GM12878 (cell line): Measurements from ENCODE around the gene CASTOR1. TPM values are rescaled to one million over a fixed set of nuclear protein-coding genes. Genes with fewer than 3 reads are reported as not detected.

Experiments
- BCL11A ChIP-seq: IDR thresholded peaks from 2 replicates; pipeline ENCODE4 v1.6.1; 2011; ENCODE audit warnings: low read depth, low read length
- BRCA1 ChIP-seq: IDR thresholded peaks from 2 replicates; pipeline ENCODE4 v1.6.1; 2011; ENCODE audit warnings: low read depth, low read length, improper control_type of control experiment
- ESRRA ChIP-seq: IDR thresholded peaks from 2 replicates; pipeline ENCODE4 v1.6.1; 2012; ENCODE audit warnings: mild to moderate bottlenecking, low read length, improper control_type of control experiment
- HDAC2 ChIP-seq: fragments of 200-600 bp; sonication (generic); IDR thresholded peaks from 2 replicates; pipeline ENCODE4 v1.6.1; 2017
- HSF1 ChIP-seq: fragments of 150-350 bp; IDR thresholded peaks from 2 replicates; pipeline ENCODE4 v1.6.1; 2014; ENCODE audit warnings: mild to moderate bottlenecking, low read depth, low read length
- JUND ChIP-seq: IDR thresholded peaks from 2 replicates; pipeline ENCODE4 v1.6.1; 2012; ENCODE audit warnings: low read depth, mild to moderate bottlenecking, low read length, improper control_type of control experiment, moderate library complexity
- POLR2AphosphoS5 ChIP-seq: IDR thresholded peaks from 2 replicates; pipeline ENCODE4 v1.6.1; 2011; ENCODE audit warnings: mild to moderate bottlenecking, low read length, inconsistent platforms
- POU2F2 ChIP-seq: IDR thresholded peaks from 3 replicates; pipeline ENCODE4 v1.6.1; 2011; ENCODE audit warnings: low read depth, mild to moderate bottlenecking, low read length, borderline replicate concordance
- SPI1 ChIP-seq: IDR thresholded peaks from 2 replicates; pipeline ENCODE4 v1.6.1; 2011; ENCODE audit warnings: low read depth, mild to moderate bottlenecking, low read length, moderate library complexity, borderline replicate concordance; ENCODE audit not compliant: insufficient read depth
- STAT1 ChIP-seq: fragments of 450-650 bp; conservative IDR thresholded peaks from 2 replicates; pipeline ENCODE4 v1.6.1; 2014; ENCODE audit warnings: antibody characterized with exemption, mild to moderate bottlenecking
- ZBTB11 ChIP-seq: fragments of 450-650 bp; formaldehyde crosslinking; IDR thresholded peaks from 2 replicates; pipeline ENCODE4 v1.5.0; 2022; ENCODE audit warnings: mild to moderate bottlenecking, missing genetic modification characterization
- polyA plus RNA-seq, 11 experiments: library from polyadenylated mRNA; depleted of rRNA in 4 of 11; unstranded in 6 of 11; stranded (reverse) in 5 of 11; fragments of >200 nt; fragmentation: Nextera tagmentation in 4 of 11; fragmentation: Illumina TruSeq in 1 of 11; extraction: Ambion mirVana in 4 of 11; extraction: Trizol in 1 of 11; gene quantifications; 1 replicate in 1 of 11; 2 replicates in 10 of 11; pipeline versions ENCODE4 v1.2.1 to v1.2.3, GENCODE V29; 2011 to 2016; ENCODE audit warnings: inconsistent platforms in 2 of 11, missing spikeins in 2 of 11, low read depth in 1 of 11
- total RNA-seq, 4 experiments: library from RNA; depleted of rRNA in 3 of 4; stranded (reverse); fragments of >200 nt in 3 of 4; fragmentation: Illumina TruSeq in 1 of 4; extraction: Trizol in 1 of 4; gene quantifications; 2 replicates each; pipeline versions ENCODE4 v1.2.1 to v1.2.3, GENCODE V29; 2013 to 2021
- TF ChIP-seq, protein P1 (sequence below): fragments of 450-650 bp; IDR thresholded peaks from 2 replicates; pipeline ENCODE4 v1.6.1; 2016; ENCODE audit warnings: mild to moderate bottlenecking
- TF ChIP-seq, protein P2 (sequence below): IDR thresholded peaks from 2 replicates; pipeline ENCODE4 v1.6.1; 2011; ENCODE audit warnings: low read depth, low read length, improper control_type of control experiment, borderline replicate concordance
- TF ChIP-seq, protein P3 (sequence below): fragments of 450-650 bp; formaldehyde crosslinking; IDR thresholded peaks from 2 replicates; pipeline ENCODE4 v1.4.0; 2022; ENCODE audit warnings: mild to moderate bottlenecking, moderate library complexity
- TF ChIP-seq, protein P4 (sequence below): fragments of 450-650 bp; IDR thresholded peaks from 2 replicates; pipeline ENCODE4 v1.6.1; 2017; ENCODE audit warnings: mild to moderate bottlenecking, moderate library complexity

Gene CASTOR1
- total and polyA plus RNA-seq, 10 of the 15 experiments (the other 5 are each of a cell fraction or from before 2014, with no cell fraction given): 0.31 to 9.1 (median 3.3) TPM

DNA sequence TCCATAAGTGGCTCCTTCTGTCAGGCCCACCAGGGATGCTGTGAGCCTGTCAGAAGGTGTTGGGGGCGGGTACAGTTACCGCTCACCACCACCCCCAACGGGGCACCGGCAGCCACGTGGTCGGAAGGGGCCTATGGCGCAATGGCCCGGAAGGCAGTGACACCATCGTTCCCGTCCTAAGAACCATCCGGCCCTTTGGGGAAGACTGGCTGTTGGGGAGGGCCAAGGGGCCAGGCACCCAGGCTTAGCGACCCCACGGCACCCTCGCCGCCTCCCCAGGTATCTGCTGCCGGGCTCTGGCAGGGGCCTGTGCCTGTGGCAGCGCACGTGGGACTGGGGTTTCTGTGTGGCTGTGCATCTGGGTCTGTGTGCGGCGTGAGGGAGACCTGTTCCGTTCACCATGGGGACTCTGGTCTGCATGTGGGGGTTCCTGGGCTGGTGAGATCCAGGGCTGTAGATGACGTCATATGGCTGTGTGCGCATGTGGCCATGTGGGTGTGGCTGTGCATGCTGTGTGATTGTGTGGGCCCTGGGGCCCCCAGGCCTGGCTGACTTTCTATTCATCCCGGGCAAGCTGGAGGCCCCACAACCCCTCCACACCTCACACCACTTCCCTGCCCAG is 23.4 kb downstream of the CASTOR1 start (continued):
- TF ChIP-seq, protein P1, sequence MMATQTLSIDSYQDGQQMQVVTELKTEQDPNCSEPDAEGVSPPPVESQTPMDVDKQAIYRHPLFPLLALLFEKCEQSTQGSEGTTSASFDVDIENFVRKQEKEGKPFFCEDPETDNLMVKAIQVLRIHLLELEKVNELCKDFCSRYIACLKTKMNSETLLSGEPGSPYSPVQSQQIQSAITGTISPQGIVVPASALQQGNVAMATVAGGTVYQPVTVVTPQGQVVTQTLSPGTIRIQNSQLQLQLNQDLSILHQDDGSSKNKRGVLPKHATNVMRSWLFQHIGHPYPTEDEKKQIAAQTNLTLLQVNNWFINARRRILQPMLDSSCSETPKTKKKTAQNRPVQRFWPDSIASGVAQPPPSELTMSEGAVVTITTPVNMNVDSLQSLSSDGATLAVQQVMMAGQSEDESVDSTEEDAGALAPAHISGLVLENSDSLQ: peak; percentile 32; the same call in 1 of the 2 replicates
- no peak for TF ChIP-seq SPI1
- peak; percentile 74 for TF ChIP-seq JUND
- no peak for TF ChIP-seq BRCA1
- peak; percentile 87 for TF ChIP-seq POLR2AphosphoS5
- no peak for TF ChIP-seq ZBTB11
- TF ChIP-seq HSF1: no peak
- no peak for TF ChIP-seq HDAC2
- TF ChIP-seq ESRRA: no peak
- TF ChIP-seq, protein P2, sequence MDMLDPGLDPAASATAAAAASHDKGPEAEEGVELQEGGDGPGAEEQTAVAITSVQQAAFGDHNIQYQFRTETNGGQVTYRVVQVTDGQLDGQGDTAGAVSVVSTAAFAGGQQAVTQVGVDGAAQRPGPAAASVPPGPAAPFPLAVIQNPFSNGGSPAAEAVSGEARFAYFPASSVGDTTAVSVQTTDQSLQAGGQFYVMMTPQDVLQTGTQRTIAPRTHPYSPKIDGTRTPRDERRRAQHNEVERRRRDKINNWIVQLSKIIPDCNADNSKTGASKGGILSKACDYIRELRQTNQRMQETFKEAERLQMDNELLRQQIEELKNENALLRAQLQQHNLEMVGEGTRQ: peak; percentile 66
- TF ChIP-seq, protein P3, sequence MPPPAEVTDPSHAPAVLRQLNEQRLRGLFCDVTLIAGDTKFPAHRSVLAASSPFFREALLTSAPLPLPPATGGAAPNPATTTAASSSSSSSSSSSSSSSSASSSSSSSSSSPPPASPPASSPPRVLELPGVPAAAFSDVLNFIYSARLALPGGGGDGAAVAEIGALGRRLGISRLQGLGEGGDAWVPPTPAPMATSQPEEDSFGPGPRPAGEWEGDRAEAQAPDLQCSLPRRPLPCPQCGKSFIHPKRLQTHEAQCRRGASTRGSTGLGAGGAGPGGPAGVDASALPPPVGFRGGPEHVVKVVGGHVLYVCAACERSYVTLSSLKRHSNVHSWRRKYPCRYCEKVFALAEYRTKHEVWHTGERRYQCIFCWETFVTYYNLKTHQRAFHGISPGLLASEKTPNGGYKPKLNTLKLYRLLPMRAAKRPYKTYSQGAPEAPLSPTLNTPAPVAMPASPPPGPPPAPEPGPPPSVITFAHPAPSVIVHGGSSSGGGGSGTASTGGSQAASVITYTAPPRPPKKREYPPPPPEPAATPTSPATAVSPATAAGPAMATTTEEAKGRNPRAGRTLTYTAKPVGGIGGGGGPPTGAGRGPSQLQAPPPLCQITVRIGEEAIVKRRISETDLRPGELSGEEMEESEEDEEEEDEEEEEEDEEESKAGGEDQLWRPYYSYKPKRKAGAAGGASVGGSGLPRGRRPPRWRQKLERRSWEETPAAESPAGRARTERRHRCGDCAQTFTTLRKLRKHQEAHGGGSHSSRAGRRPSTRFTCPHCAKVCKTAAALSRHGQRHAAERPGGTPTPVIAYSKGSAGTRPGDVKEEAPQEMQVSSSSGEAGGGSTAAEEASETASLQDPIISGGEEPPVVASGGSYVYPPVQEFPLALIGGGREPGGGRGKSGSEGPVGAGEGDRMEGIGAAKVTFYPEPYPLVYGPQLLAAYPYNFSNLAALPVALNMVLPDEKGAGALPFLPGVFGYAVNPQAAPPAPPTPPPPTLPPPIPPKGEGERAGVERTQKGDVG (CRISPR knock-in tag): no peak
- no peak for TF ChIP-seq POU2F2
- TF ChIP-seq BCL11A: no peak
- TF ChIP-seq, protein P4, sequence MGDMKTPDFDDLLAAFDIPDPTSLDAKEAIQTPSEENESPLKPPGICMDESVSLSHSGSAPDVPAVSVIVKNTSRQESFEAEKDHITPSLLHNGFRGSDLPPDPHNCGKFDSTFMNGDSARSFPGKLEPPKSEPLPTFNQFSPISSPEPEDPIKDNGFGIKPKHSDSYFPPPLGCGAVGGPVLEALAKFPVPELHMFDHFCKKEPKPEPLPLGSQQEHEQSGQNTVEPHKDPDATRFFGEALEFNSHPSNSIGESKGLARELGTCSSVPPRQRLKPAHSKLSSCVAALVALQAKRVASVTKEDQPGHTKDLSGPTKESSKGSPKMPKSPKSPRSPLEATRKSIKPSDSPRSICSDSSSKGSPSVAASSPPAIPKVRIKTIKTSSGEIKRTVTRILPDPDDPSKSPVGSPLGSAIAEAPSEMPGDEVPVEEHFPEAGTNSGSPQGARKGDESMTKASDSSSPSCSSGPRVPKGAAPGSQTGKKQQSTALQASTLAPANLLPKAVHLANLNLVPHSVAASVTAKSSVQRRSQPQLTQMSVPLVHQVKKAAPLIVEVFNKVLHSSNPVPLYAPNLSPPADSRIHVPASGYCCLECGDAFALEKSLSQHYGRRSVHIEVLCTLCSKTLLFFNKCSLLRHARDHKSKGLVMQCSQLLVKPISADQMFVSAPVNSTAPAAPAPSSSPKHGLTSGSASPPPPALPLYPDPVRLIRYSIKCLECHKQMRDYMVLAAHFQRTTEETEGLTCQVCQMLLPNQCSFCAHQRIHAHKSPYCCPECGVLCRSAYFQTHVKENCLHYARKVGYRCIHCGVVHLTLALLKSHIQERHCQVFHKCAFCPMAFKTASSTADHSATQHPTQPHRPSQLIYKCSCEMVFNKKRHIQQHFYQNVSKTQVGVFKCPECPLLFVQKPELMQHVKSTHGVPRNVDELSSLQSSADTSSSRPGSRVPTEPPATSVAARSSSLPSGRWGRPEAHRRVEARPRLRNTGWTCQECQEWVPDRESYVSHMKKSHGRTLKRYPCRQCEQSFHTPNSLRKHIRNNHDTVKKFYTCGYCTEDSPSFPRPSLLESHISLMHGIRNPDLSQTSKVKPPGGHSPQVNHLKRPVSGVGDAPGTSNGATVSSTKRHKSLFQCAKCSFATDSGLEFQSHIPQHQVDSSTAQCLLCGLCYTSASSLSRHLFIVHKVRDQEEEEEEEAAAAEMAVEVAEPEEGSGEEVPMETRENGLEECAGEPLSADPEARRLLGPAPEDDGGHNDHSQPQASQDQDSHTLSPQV: no peak
- TF ChIP-seq STAT1: no peak
